B cell (primary cell): ENCODE results near the gene PNKD. TPM values are rescaled to one million over a fixed set of nuclear protein-coding genes. Genes with fewer than 3 reads are reported as not detected.

Source experiments
- ATAC-seq: fragments of 200-7000 bp; cut with Tn5 transposase; one replicate; pipeline ENCODE4 v1.10.0; 2021; ENCODE audit warnings: low read depth, mild to moderate bottlenecking, moderate number of reproducible peaks, moderate library complexity
- CTCF ChIA-PET: fragments of 350-600 bp; sonication (Branson Sonifier 250); formaldehyde crosslinking; loops from one replicate; lab custom pipeline; 2021; ENCODE audit warnings: antibody characterized with exemption, inconsistent platforms; lab: Charles Lee
- POLR2A ChIA-PET: fragments of 350-600 bp; sonication (Branson Sonifier 250); formaldehyde crosslinking; loops from one replicate; lab custom pipeline; 2021; ENCODE audit warnings: antibody characterized with exemption; lab: Charles Lee
- DNase-seq: peaks from one replicate; pipeline ENCODE4 v3.0.0; 2013
- H2AFZ ChIP-seq: 2 replicates; pipeline ENCODE4 v1.6.1; 2012; ENCODE audit warnings: mild to moderate bottlenecking, low read depth, low read length; ENCODE audit not compliant: insufficient read depth, poor library complexity, severe bottlenecking
- H3K27ac ChIP-seq, 2 donors: 1 replicate in 1 of 2; 2 replicates in 1 of 2; pipeline ENCODE4 v1.5.1; 2012 to 2013; ENCODE audit warnings: low read length in 2 of 2, mild to moderate bottlenecking in 2 of 2, moderate library complexity in 1 of 2
- H3K27me3 ChIP-seq, 4 experiments: fragments of 200-600 bp in 1 of 4; sonication (generic) in 1 of 4; replicated peaks in 1 of 4; 1 replicate in 2 of 4; 2 replicates in 2 of 4; pipeline versions ENCODE4 v1.6.1 to v1.7.0; 2013 to 2016; ENCODE audit warnings: low read length in 3 of 4, mild to moderate bottlenecking in 2 of 4, mixed read lengths in 1 of 4, moderate library complexity in 1 of 4; ENCODE audit not compliant: insufficient read depth in 4 of 4, control insufficient read depth in 3 of 4; ENCODE audit errors: control extremely low read depth in 1 of 4
- H3K36me3 ChIP-seq, 2 experiments: replicated peaks in 1 of 2; 1 replicate in 1 of 2; 2 replicates in 1 of 2; pipeline versions ENCODE4 v1.6.1 to v1.7.1; 2013; ENCODE audit warnings: low read length in 1 of 2; ENCODE audit not compliant: insufficient read depth in 2 of 2, control insufficient read depth in 1 of 2; ENCODE audit errors: control extremely low read depth in 1 of 2, extremely low read depth in 1 of 2
- H3K4me1 ChIP-seq, 2 donors: fragments of 200-600 bp in 1 of 2; sonication (generic) in 1 of 2; 1 replicate in 1 of 2; 2 replicates in 1 of 2; pipeline versions ENCODE4 v1.5.1 to v1.6.1; 2013 to 2017; ENCODE audit warnings: low read length in 2 of 2; ENCODE audit not compliant: control insufficient read depth in 2 of 2, insufficient read depth in 2 of 2
- H3K4me2 ChIP-seq: replicated peaks from 2 replicates; pipeline ENCODE3; 2012; ENCODE audit warnings: mild to moderate bottlenecking, low read depth, low read length; ENCODE audit not compliant: poor library complexity, severe bottlenecking
- H3K4me3 ChIP-seq, 5 experiments: fragments of 200-600 bp in 1 of 5; sonication (generic) in 1 of 5; 1 replicate in 3 of 5; 2 replicates in 2 of 5; pipeline versions ENCODE4 v1.5.1 to v1.7.0; 2011 to 2016; ENCODE audit warnings: low read length in 4 of 5, mild to moderate bottlenecking in 4 of 5, low read depth in 2 of 5, control low read depth in 1 of 5, moderate library complexity in 1 of 5; ENCODE audit not compliant: insufficient read depth in 1 of 5; ENCODE audit errors: control extremely low read depth in 1 of 5, extremely low read depth in 1 of 5
- H3K79me2 ChIP-seq: fragments of 200-600 bp; sonication (generic); one replicate; pipeline ENCODE4 v1.6.0; 2016; ENCODE audit warnings: low read length; ENCODE audit not compliant: control insufficient read depth, insufficient read depth
- H3K9ac ChIP-seq: fragments of 200-600 bp; sonication (generic); 2 replicates; pipeline ENCODE4 v1.6.1; 2017; ENCODE audit warnings: mild to moderate bottlenecking, low read length, moderate library complexity
- H3K9me3 ChIP-seq, 3 donors: one replicate each; pipeline versions ENCODE4 v1.6.1 to v1.7.1; 2013; ENCODE audit warnings: low read length in 2 of 3; ENCODE audit not compliant: control insufficient read depth in 2 of 3, insufficient read depth in 1 of 3; ENCODE audit errors: control extremely low read depth in 1 of 3
- H4K20me1 ChIP-seq: 2 replicates; pipeline ENCODE4 v1.6.0; 2012; ENCODE audit warnings: mild to moderate bottlenecking, low read length; ENCODE audit not compliant: insufficient read depth, control insufficient read depth, poor library complexity, severe bottlenecking
- H3K27ac Mint-ChIP-seq: one replicate; pipeline ENCODE4 v1.8.0; 2021; ENCODE audit warnings: mixed read lengths
- H3K27me3 Mint-ChIP-seq: one replicate; pipeline ENCODE4 v1.8.0; 2021; ENCODE audit warnings: mixed read lengths
- H3K4me1 Mint-ChIP-seq: one replicate; pipeline ENCODE4 v1.8.0; 2021; ENCODE audit warnings: mixed read lengths
- H3K4me3 Mint-ChIP-seq: one replicate; pipeline ENCODE4 v1.8.0; 2021; ENCODE audit warnings: mixed read lengths
- H3K9me3 Mint-ChIP-seq: one replicate; pipeline ENCODE4 v1.8.0; 2022; ENCODE audit warnings: mixed read lengths; ENCODE audit not compliant: insufficient read depth
- EZH2 ChIP-seq: IDR thresholded peaks from 2 replicates; pipeline ENCODE4 v1.6.1; 2012; ENCODE audit warnings: borderline replicate concordance, low read depth, mild to moderate bottlenecking, moderate library complexity, low read length; ENCODE audit not compliant: insufficient read depth, poor library complexity, severe bottlenecking
- WGBS: methylation state at CpG from one replicate; pipeline ENCODE4 v1.1.5; 2013; ENCODE audit warnings: missing lambda C conversion rate; ENCODE audit not compliant: insufficient coverage; 5-methylcytosine and 5-hydroxymethylcytosine counted together
- intact Hi-C: fragments of 100-400 bp; cut with micrococcal nuclease; formaldehyde crosslinking; loops from one replicate; pipeline ENCODE4 v1.10.0; 2022
- polyA plus RNA-seq: library from polyadenylated mRNA; depleted of rRNA; stranded (reverse); fragments of >200 nt; gene quantifications from 2 replicates; pipeline ENCODE4 v1.2.3, GENCODE V29; 2012
- total RNA-seq, 2 donors: library from RNA; stranded (reverse); fragments of 120-200 nt in 1 of 2; gene quantifications; 1 replicate in 1 of 2; 2 replicates in 1 of 2; pipeline versions ENCODE4 v1.2.3 to v1.2.4, GENCODE V29; 2013 to 2022
- TF ChIP-seq, protein P1 (sequence below): fragments of 200-600 bp; IDR thresholded peaks from one replicate; pipeline ENCODE4 v1.8.0; 2022; ENCODE audit warnings: antibody characterized with exemption, mild to moderate bottlenecking

PNKD gene
- total and polyA plus RNA-seq, 2 donors (not counting 1 experiment from before 2014, with no cell fraction given) = 29.7 to 55.8 TPM

DNA sequence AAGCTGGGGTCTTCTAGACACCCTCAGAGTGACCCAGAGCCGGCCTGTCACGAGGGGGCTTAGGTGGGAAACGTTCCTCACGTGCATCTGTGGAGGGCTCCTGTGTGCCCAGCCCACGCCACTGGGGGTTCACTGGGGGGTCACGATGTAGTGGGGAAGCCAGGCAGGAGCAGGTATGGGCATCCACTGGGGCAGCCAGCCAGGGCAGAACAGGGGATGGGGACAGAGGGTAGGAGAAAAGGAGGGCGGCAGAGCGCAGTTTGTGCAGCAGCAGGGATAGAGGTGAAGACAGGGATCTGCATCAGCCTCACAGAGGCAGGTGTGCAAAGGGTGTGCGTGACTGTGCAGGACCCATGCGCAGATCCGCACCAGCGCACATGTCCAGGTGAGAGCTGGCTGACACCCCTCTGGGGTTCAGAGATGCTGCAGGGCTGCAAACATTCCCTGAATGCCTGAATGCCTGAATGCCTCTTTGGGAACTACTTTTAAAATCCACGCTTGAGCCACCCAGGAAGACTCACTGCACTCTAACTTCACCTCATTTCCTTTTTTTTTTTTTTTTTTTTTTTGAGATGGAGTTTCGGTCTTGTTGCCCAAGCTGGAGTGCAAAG lies 10.0 kb downstream of the PNKD start:
- H3K27me3 Mint-ChIP-seq = no peaks in the 10 kb centered on the region
- no peaks in the 10 kb centered on the region for H3K9me3 Mint-ChIP-seq
- Histone ChIP-seq H3K36me3 (peaks cover 3 to 89% of the 10 kb centered on the region in 2 experiments), H3K9me3 (no peaks in the 10 kb centered on the region), H2AFZ (no peak overlapping the region), H3K27ac (no peak overlapping the region), H3K4me3 (no peak overlapping the region), H3K79me2 (peaks cover 67% of the 10 kb centered on the region), H4K20me1 (peaks cover 58% of the 10 kb centered on the region), H3K9ac (no peak overlapping the region), H3K27me3 (no peaks in the 10 kb centered on the region), H3K4me1 (peaks cover 23 to 35% of the 10 kb centered on the region in 2 donors), H3K4me2 (no peak overlapping the region)
- no peak overlapping the region for H3K4me3 Mint-ChIP-seq
- H3K27ac Mint-ChIP-seq = peak overlapping the region; percentile 56
- POLR2A ChIA-PET = no interaction called here
- ATAC-seq (no peak), DNase-seq (no peak)
- TF ChIP-seq EZH2 = no peak
- TF ChIP-seq, protein P1, sequence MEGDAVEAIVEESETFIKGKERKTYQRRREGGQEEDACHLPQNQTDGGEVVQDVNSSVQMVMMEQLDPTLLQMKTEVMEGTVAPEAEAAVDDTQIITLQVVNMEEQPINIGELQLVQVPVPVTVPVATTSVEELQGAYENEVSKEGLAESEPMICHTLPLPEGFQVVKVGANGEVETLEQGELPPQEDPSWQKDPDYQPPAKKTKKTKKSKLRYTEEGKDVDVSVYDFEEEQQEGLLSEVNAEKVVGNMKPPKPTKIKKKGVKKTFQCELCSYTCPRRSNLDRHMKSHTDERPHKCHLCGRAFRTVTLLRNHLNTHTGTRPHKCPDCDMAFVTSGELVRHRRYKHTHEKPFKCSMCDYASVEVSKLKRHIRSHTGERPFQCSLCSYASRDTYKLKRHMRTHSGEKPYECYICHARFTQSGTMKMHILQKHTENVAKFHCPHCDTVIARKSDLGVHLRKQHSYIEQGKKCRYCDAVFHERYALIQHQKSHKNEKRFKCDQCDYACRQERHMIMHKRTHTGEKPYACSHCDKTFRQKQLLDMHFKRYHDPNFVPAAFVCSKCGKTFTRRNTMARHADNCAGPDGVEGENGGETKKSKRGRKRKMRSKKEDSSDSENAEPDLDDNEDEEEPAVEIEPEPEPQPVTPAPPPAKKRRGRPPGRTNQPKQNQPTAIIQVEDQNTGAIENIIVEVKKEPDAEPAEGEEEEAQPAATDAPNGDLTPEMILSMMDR = no peak
- intact Hi-C loops = no loop called here
- 97% methylated on average over 12 of the region's 14 CpGs for WGBS
- CTCF ChIA-PET = interaction anchor here (0.6 to 0.8 kb wide), 3 partner anchors 12 to 1085 kb away, joined by 3 to 6 read pairs (median 3); partner anchors contain the start of gene TMBIM1
- peaks cover 39% of the 10 kb centered on the region for H3K4me1 Mint-ChIP-seq

DNA sequence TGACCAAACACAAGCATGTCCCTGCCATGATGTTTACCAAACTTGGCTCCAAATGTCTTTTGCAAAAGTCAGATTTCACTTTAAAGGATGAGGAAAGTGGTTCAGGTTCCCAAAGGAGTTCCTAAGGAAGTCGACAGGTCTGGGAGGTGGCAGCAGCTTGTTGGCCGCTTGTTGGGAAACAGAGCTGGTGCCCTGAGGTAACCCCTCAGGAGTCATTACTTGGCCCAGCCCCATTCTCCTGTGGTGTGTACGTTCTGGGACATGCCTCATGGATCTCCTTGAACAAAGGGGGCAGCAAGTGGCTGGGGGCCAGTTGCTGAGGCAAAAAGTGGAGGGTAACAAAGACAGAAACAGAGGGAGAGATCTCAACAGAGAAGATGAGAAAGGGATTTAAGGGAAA lies 11.1 kb downstream of the PNKD start:
- TF ChIP-seq, protein P1 = no peak
- no peak for TF ChIP-seq EZH2
- Mint-ChIP-seq H3K4me3 (no peak overlapping the region), H3K9me3 (no peaks in the 10 kb centered on the region), H3K27ac (peak overlapping the region; percentile 63), H3K27me3 (no peaks in the 10 kb centered on the region), H3K4me1 (peaks cover 48% of the 10 kb centered on the region)
- no peak for DNase-seq
- ChIA-PET CTCF (interaction anchor here (15.5 kb wide), 1 partner anchor 8 kb away, joined by 331 read pairs; the partner anchor contains the start of genes AAMP and PNKD), POLR2A (no interaction called here)
- H3K36me3 ChIP-seq = peaks cover 0 to 79% of the 10 kb centered on the region in 2 experiments
- no peak overlapping the region for H3K4me3 ChIP-seq
- no peaks in the 10 kb centered on the region for H3K9me3 ChIP-seq
- no peak overlapping the region for H3K9ac ChIP-seq
- peaks cover 34 to 45% of the 10 kb centered on the region in 2 donors for H3K4me1 ChIP-seq
- no peak for ATAC-seq
- no peaks in the 10 kb centered on the region for H3K27me3 ChIP-seq
- peak overlapping the region in 1 of 2 donors; percentile 17 for H3K27ac ChIP-seq
- WGBS = 97% methylated on average over 3 of the region's 3 CpGs
- intact Hi-C loops = no loop called here
- H2AFZ ChIP-seq = no peak overlapping the region
- peaks cover 78% of the 10 kb centered on the region for H3K79me2 ChIP-seq
- H4K20me1 ChIP-seq = peaks cover 58% of the 10 kb centered on the region
- no peak overlapping the region for H3K4me2 ChIP-seq
